Prostate gland (tissue), 2 donors: ENCODE measurements around the gene ALKBH7. TPM values are rescaled to one million over a fixed set of nuclear protein-coding genes. Genes with fewer than 3 reads are reported as not detected.
"Not testable (repeated sequence)": the region's sequence is repeated elsewhere in the genome, so short reads cannot be mapped to it uniquely, and the experiment has no call there.

Experiments
- DNase-seq: peaks from one replicate; pipeline ENCODE4 v3.0.0-alpha.2; 2019; ENCODE audit warnings: low spot score
- H3K27ac ChIP-seq, 2 donors: fragments of 200-600 bp; sonication (generic); 2 replicates each; pipeline ENCODE4 v1.5.1; 2017 to 2019
- H3K27me3 ChIP-seq: fragments of 200-600 bp; sonication (generic); replicated peaks from 2 replicates; pipeline ENCODE4 v1.5.1; 2019; ENCODE audit not compliant: insufficient read depth
- H3K36me3 ChIP-seq, 2 donors: fragments of 200-600 bp; sonication (generic); 1 replicate in 1 of 2; 2 replicates in 1 of 2; pipeline versions ENCODE4 v1.5.1 to v1.8.1; 2017 to 2019
- H3K4me1 ChIP-seq: fragments of 200-600 bp; sonication (generic); replicated peaks from 2 replicates; pipeline ENCODE4 v1.5.1; 2019
- H3K4me3 ChIP-seq, 2 donors: fragments of 200-600 bp; sonication (generic); 2 replicates each; pipeline ENCODE4 v1.5.1; 2017 to 2019
- H3K9me3 ChIP-seq: fragments of 200-600 bp; sonication (generic); 2 replicates; pipeline ENCODE4 v1.5.1; 2017
- POLR2A ChIP-seq: fragments of 450-650 bp; IDR thresholded peaks from one replicate; pipeline ENCODE4 v1.6.1; 2016; ENCODE audit warnings: antibody characterized with exemption, mild to moderate bottlenecking
- POLR2AphosphoS5 ChIP-seq: sonication (generic); formaldehyde crosslinking; IDR thresholded peaks from one replicate; pipeline ENCODE4 v1.6.1; 2017; ENCODE audit warnings: antibody characterized with exemption
- WGBS: methylation state at CpG from one replicate; pipeline ENCODE4 v1.1.5; 2018; 5-methylcytosine and 5-hydroxymethylcytosine counted together
- intact Hi-C: fragments of 100-400 bp; cut with DNase I; formaldehyde crosslinking; loops from one replicate; pipeline ENCODE4 v1.14.2; 2022
- total RNA-seq, 2 donors: library from RNA; depleted of rRNA; stranded (reverse); fragments of >200 nt; gene quantifications; one replicate each; pipeline ENCODE4 v1.1.0, GENCODE V29; 2016
- TF ChIP-seq, protein P1 (sequence below), 4 experiments: fragments of 200-600 bp in 2 of 4; fragments of 450-650 bp in 2 of 4; sonication (generic) in 2 of 4; IDR thresholded peaks; 1 replicate in 3 of 4; 2 replicates in 1 of 4; pipeline ENCODE4 v1.5.1; 2016 to 2019; ENCODE audit warnings: antibody characterized with exemption in 4 of 4, mild to moderate bottlenecking in 2 of 4, moderate library complexity in 2 of 4

ALKBH7 gene
- total RNA-seq, 2 donors from 2014 or later, result 101 to 111 TPM

DNA sequence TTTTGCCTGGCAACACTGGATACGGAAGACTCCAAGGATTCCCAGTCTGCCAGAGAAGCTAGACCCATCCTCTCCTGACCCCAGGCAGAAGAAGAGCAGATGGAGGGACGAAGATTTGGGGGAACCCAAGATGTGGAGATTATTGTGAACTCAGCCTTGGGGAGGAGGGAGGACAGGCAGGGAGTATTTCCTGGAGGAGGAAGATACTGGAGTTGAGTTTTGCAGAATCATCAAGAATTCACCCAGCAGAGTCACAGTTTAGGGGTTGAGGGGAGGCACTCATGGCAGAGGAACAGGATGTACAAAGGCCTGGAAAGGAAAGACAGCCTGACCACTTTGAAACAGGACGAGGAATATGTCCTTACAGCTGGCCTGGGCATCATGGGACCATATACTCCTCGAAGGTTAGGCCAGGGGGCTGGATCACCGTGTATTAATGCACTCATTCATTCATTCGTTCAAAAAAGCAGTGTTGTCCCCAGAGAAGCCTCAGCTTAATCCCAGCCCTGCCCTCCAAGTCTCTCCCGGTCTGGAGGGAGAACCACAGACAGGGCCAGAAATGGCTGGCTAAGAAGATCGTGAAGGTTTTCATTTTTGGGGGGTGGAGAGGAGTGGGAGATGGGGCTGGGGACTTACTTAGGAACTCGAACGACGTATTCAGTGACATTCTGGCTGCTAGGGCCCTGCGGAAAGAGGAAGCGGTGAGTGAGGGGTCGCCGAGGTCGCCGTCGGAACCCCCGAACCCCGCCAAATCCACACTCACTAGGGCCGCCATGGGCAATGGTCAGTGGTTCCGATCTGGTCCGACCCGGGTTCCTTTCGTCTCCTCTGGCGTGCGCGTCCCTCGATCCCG is 19.9 kb downstream of the ALKBH7 start:
- 15% methylated on average over 13 of the region's 30 CpGs for WGBS
- peak overlapping the region; percentile 94 to 95 for H3K27ac ChIP-seq
- DNase-seq, result no peak
- H3K4me1 ChIP-seq, result peaks cover 5% of the 10 kb centered on the region
- intact Hi-C loops, result loop anchor here (1.0 to 2.0 kb wide), 2 partner anchors 19 to 32 kb away; partner anchors contain the start of gene KHSRP
- peaks cover 0 to 3% of the 10 kb centered on the region in 2 donors for H3K36me3 ChIP-seq
- no peaks in the 10 kb centered on the region for H3K9me3 ChIP-seq
- peak overlapping the region; percentile 74 to 85 for H3K4me3 ChIP-seq
- H3K27me3 ChIP-seq, result no peaks in the 10 kb centered on the region
- no peak for TF ChIP-seq POLR2AphosphoS5
- no peak for TF ChIP-seq POLR2A

DNA sequence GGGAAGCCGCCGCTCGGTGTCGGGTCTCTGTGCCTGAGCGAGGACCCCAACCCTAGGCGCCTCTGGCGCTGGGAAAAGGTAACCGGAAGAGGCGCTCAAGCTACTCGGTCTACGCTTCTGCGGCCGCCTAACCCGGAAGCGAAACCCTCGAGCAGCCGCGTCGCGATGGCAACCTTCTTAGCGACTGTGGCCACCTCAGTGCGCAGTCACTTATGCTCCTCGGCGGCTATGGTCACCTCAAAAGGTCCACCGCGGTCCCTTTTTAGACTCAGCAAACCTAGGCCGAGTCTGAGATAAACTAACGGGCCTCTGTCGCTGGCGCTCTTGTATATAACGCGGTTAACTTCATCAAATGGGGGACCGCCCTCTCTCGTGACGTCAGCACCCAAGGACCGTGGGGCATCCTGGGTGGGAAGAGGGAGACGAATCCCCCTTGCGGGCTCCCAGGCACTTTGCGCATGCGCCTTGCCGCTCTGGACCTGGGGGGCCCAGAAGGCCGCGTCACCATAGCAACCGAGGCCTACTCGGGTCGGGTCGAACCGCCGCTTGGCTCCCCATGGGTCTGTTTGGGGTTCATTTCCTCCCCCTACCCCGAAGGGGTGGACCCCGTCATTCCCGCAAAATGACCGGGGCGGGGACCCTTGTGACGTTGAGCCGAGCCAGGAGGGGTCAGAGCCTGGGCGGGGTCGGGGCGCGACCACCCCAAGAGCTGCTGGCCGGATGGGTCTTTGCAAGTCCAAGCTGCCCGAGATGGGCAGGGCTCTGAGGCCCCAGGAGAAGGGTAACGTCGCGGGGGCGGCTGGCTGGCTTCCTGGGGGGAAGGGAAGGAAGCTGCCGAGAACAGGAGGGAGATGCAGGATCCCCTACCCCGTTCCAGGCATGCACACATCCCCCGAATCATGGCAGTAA is 20.7 kb downstream of the ALKBH7 start, which contains the start of gene GTF2F1:
Gene GTF2F1, minus strand, starts transcription at position 91 of the 909 bp plus-strand sequence. CDS start 169 bp downstream, outside the sequence.
- WGBS, result under 1% methylated on average over 54 of the region's 69 CpGs
- H3K27me3 ChIP-seq, result no peaks in the 10 kb centered on the region
- TF ChIP-seq POLR2A, result peak; percentile 8
- TF ChIP-seq, protein P1, sequence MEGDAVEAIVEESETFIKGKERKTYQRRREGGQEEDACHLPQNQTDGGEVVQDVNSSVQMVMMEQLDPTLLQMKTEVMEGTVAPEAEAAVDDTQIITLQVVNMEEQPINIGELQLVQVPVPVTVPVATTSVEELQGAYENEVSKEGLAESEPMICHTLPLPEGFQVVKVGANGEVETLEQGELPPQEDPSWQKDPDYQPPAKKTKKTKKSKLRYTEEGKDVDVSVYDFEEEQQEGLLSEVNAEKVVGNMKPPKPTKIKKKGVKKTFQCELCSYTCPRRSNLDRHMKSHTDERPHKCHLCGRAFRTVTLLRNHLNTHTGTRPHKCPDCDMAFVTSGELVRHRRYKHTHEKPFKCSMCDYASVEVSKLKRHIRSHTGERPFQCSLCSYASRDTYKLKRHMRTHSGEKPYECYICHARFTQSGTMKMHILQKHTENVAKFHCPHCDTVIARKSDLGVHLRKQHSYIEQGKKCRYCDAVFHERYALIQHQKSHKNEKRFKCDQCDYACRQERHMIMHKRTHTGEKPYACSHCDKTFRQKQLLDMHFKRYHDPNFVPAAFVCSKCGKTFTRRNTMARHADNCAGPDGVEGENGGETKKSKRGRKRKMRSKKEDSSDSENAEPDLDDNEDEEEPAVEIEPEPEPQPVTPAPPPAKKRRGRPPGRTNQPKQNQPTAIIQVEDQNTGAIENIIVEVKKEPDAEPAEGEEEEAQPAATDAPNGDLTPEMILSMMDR (IDR thresholded peaks at IDR 0.05), result peak in 1 of 4 experiments; percentile 17
- TF ChIP-seq POLR2AphosphoS5, result peak; percentile 75
- peak within 1 kb of the TSS; percentile 94 to 95 for H3K27ac ChIP-seq
- peak within 1 kb of the TSS; percentile 74 to 85 for H3K4me3 ChIP-seq
- peak; percentile 83 for DNase-seq
- peaks cover 5% of the 10 kb centered on the region for H3K4me1 ChIP-seq
- H3K9me3 ChIP-seq, result no peaks in the 10 kb centered on the region
- intact Hi-C loops, result loop anchor here (1.0 to 2.0 kb wide), 2 partner anchors 20 to 31 kb away; partner anchors contain the start of gene KHSRP
- H3K36me3 ChIP-seq, result no peaks in the 10 kb centered on the region

DNA sequence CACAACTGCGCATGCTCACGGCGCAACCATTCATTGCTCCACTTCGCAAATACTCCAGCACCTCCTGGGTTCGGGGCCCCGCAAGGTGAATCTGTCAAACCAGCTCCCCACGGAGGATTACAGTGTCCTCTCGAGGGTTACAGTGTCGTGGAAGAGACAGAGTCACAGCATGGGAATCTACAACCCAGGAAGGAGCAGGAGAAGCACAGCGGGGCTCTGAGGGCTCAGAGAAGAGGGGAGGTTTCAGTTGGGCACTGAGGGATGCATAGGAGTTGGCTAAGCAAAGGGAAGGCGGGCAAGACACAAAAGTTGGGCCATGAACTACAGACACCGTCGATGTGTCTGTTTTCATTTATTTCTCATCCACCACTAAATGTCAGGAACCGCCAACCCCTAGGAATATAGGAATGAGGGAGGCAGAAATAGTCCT is 21.4 kb downstream of the ALKBH7 start:
- peaks cover 5% of the 10 kb centered on the region for H3K4me1 ChIP-seq
- H3K36me3 ChIP-seq, result no peaks in the 10 kb centered on the region
- no peak for DNase-seq
- intact Hi-C loops, result loop anchor here (1.0 to 2.0 kb wide), 2 partner anchors 21 to 31 kb away; partner anchors contain the start of gene KHSRP
- TF ChIP-seq, protein P1 (IDR thresholded peaks at IDR 0.05), result no peak
- TF ChIP-seq POLR2AphosphoS5 (no peak), POLR2A (no peak)
- H3K4me3 ChIP-seq, result peak overlapping the region; percentile 74 to 85
- no peaks in the 10 kb centered on the region for H3K9me3 ChIP-seq
- H3K27me3 ChIP-seq, result no peaks in the 10 kb centered on the region
- peak overlapping the region; percentile 94 to 95 for H3K27ac ChIP-seq
- WGBS, result 28% methylated on average over 13 of the region's 14 CpGs

DNA sequence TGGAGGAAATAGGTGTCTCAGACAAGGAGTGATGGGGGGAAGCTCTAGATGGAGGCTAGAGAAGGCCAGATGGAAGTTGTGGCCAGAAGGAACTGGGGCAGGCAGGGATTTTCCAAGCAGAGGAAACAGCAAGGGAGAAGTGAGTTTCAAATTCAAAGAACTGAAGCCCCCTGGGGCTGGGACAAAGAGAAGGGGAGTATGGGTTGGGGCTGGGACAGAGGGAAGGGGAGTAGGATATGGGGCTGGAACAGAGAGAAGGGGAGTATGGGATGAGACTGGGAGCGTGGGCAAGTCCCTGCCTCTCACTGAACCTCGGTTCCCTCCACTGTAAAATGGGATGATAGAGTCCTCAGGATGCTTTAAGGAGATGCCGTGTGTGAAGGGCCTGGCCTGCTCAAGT is 22.2 kb downstream of the ALKBH7 start:
- H3K27ac ChIP-seq, result no peak overlapping the region
- no peaks in the 10 kb centered on the region for H3K27me3 ChIP-seq
- intact Hi-C loops, result no loop called here
- TF ChIP-seq, protein P1 (IDR thresholded peaks at IDR 0.05), result no peak
- TF ChIP-seq POLR2A (no peak), POLR2AphosphoS5 (no peak)
- no peak overlapping the region for H3K4me3 ChIP-seq
- no peaks in the 10 kb centered on the region for H3K36me3 ChIP-seq
- H3K4me1 ChIP-seq, result peaks cover 5% of the 10 kb centered on the region
- 92% methylated on average over 3 of the region's 3 CpGs for WGBS
- H3K9me3 ChIP-seq, result no peaks in the 10 kb centered on the region
- DNase-seq, result no peak

DNA sequence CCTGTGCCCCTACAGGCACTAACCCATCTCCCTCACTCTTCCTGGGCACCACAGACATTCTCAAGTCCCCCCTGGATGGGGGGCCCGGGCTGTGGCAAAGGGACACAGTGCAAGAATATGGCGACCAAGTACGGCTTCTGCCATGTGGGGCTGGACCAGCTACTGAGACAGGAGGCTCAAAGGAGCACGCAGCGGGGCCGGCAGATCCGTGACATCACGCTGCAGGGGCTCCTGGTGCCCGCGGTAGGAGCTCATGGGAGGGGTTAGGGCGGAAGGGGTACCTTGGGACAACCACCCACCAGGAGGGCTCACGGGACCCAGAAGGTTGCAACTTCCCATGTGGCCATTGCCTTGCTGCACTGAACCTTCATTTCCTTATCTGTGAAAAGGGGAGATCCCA is 23.7 kb downstream of the ALKBH7 start:
- no peak overlapping the region for H3K4me3 ChIP-seq
- no peaks in the 10 kb centered on the region for H3K27me3 ChIP-seq
- 91% methylated on average over 12 of the region's 12 CpGs for WGBS
- no peak for DNase-seq
- no peaks in the 10 kb centered on the region for H3K9me3 ChIP-seq
- TF ChIP-seq POLR2A (no peak), POLR2AphosphoS5 (no peak)
- TF ChIP-seq, protein P1 (IDR thresholded peaks at IDR 0.05), result no peak
- intact Hi-C loops, result no loop called here
- H3K4me1 ChIP-seq, result peaks cover 5% of the 10 kb centered on the region
- H3K27ac ChIP-seq, result no peak overlapping the region
- H3K36me3 ChIP-seq, result no peaks in the 10 kb centered on the region

DNA sequence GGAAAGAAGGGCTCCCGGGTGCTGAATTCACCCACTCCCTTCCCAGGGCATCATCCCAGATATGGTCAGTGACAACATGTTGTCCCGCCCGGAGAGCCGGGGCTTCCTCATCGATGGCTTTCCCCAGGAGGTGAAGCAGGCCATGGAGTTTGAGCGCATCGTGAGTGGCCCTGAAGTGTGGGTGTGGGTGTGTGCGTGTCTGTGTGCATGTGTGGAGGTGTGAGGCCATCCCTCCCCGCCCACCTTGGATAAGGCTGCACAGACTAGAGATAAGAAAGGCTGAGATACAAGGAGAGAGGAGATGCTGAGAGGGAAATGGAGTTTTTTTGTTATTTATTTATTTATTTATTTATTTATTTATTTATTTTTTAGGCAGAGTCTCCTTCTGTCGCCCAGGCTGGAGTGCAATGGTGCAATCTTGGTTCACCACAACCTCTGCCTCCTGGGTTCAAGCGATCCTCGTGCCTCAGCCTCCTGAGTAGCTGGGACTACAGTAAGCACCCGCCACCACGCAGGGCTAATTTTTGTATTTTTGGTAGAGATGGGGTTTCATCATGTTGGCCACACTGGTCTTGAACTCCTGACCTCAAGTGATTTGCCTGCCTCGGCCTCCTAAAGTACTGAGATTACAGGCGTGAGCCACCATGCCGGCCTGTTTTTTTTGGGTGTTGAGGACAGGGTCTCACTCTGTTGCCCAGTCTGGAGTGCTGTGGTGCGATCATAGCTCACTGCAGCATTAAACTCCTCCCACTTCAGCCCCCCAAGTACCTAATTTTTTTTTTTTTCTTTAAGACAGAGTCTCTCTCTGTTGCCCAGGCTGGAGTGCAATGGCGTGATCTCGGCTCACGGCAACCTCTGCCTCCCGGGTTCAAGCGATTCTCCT is 27.7 kb downstream of the ALKBH7 start:
- H3K27ac ChIP-seq, DNase-seq, H3K27me3 ChIP-seq, H3K9me3 ChIP-seq, intact Hi-C loops, H3K4me3 ChIP-seq, H3K36me3 ChIP-seq, H3K4me1 ChIP-seq: not testable (repeated sequence)
- 95% methylated on average over 23 of the region's 23 CpGs for WGBS
